Vagina (tissue), 2 donors: ENCODE results near the gene DARS2. TPM values are rescaled to one million over a fixed set of nuclear protein-coding genes. Genes with fewer than 3 reads are reported as not detected.
A peak's percentile ranks its signal among the peaks of the same experiment; 100 is the strongest.

Experiments
- DNase-seq, 2 donors: peaks; one replicate each; pipeline ENCODE4 v3.0.0-alpha.2; 2017; ENCODE audit errors: extremely low spot score in 2 of 2
- H3K27ac ChIP-seq: fragments of 200-600 bp; sonication (generic); one replicate; pipeline ENCODE4 v1.5.1; 2019
- H3K27me3 ChIP-seq: fragments of 200-600 bp; sonication (generic); one replicate; pipeline ENCODE4 v1.5.1; 2019
- H3K36me3 ChIP-seq, 2 donors: fragments of 200-600 bp; sonication (generic); one replicate each; pipeline ENCODE4 v1.5.1; 2017 to 2019
- H3K4me1 ChIP-seq: fragments of 200-600 bp; sonication (generic); one replicate; pipeline ENCODE4 v1.5.1; 2019
- H3K4me3 ChIP-seq, 2 donors: fragments of 200-600 bp; sonication (generic); 1 replicate in 1 of 2; 2 replicates in 1 of 2; pipeline ENCODE4 v1.5.1; 2016 to 2019
- H3K9me3 ChIP-seq: fragments of 200-600 bp; sonication (generic); one replicate; pipeline ENCODE4 v1.5.1; 2019
- POLR2A ChIP-seq, 2 donors: fragments of 450-650 bp; IDR thresholded peaks; one replicate each; pipeline ENCODE4 v1.6.1; 2017; ENCODE audit warnings: antibody characterized with exemption in 2 of 2, mild to moderate bottlenecking in 2 of 2, moderate library complexity in 2 of 2
- POLR2AphosphoS5 ChIP-seq, 2 donors: sonication (generic); formaldehyde crosslinking; IDR thresholded peaks; one replicate each; pipeline ENCODE4 v1.9.0; 2017; ENCODE audit warnings: antibody characterized with exemption in 2 of 2, mild to moderate bottlenecking in 2 of 2, low read depth in 1 of 2; ENCODE audit not compliant: insufficient read depth in 1 of 2
- intact Hi-C: fragments of 100-400 bp; cut with DNase I; formaldehyde crosslinking; loops from one replicate; pipeline ENCODE4 v1.15.1; 2023
- total RNA-seq: library from RNA; depleted of rRNA; stranded (reverse); fragments of >200 nt; gene quantifications from one replicate; pipeline ENCODE4 v1.2.3, GENCODE V29; 2016
- TF ChIP-seq, protein P1 (sequence below), 3 experiments: fragments of 450-650 bp in 2 of 3; fragments of 200-600 bp in 1 of 3; sonication (generic) in 1 of 3; IDR thresholded peaks; one replicate each; pipeline ENCODE4 v1.5.1; 2017 to 2019; ENCODE audit warnings: antibody characterized with exemption in 3 of 3, mild to moderate bottlenecking in 2 of 3, moderate library complexity in 2 of 3

DARS2 gene
- total RNA-seq, 1 donor from 2014 or later: 6.4 TPM

DNA sequence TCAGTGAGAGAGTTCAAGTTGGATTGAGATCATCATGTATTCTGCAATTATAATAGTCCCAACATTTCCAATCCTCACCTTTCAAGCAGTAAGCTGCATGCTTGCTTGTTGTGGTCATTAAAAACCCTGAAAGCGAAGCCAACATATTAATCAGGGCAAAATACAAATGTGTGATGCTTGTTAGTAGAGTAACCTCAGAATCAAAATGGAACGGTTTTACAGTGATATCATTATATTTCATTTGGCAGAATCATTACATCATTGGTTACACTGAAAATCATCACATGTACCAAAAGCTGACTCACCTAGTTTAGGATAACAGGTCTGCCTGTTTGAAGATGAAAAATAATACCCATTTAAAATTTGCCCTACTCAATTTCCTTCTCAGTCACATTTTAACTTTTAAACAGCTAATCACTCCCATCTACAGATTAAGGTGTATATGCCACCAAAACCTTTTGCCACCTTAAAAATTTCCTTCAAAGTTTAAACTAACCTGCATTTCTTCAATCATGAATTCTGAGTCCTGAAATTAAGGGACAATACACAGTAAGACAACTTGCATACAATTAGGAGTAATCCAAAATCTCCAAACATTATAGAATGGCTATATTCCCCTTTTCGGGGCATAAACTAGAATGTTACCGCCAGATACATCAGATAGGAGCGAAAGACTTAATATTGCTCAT lies 39.9 kb downstream of the DARS2 start:
- Histone ChIP-seq H3K27me3 (no peaks in the 10 kb centered on the region), H3K36me3 (peaks cover 7 to 52% of the 10 kb centered on the region in 2 donors), H3K4me3 (no peak overlapping the region), H3K27ac (no peak overlapping the region), H3K9me3 (no peaks in the 10 kb centered on the region), H3K4me1 (peaks cover 37% of the 10 kb centered on the region)
- no peak for TF ChIP-seq POLR2A (IDR thresholded peaks at IDR 0.05)
- intact Hi-C loops: no loop called here
- no peak for DNase-seq

DNA sequence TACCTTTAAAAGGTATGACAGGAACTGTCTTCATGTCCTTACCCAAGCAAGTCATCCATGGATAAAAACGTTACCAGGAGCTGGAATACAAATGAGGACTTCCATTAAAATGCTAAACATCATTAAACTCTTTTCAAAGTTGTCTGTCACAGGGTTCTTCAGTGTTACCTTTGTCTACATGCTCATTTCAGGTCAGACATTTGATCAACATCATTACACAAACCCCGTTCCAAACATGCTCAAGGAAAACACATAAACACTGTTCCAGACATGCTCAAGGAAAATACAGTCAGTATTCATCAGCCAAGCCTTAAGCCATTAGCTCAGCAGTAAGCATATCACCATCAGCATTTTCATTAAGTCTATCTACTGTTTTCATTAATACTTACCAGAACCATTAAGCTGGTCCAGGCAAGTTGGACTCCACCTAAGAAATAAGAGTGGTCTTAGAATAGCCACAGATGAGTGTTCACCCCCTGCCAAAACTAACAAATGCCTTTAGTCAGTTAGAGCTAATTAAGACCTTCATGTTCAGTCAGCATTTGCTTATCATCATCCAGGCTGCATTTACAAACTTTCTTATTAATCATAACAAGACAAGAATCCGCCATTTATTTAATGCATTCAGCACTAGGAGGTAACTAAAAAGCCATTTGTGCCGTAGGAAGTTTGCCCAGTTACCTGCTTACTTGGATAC lies 41.1 kb downstream of the DARS2 start:
- peaks cover 7 to 56% of the 10 kb centered on the region in 2 donors for H3K36me3 ChIP-seq

DNA sequence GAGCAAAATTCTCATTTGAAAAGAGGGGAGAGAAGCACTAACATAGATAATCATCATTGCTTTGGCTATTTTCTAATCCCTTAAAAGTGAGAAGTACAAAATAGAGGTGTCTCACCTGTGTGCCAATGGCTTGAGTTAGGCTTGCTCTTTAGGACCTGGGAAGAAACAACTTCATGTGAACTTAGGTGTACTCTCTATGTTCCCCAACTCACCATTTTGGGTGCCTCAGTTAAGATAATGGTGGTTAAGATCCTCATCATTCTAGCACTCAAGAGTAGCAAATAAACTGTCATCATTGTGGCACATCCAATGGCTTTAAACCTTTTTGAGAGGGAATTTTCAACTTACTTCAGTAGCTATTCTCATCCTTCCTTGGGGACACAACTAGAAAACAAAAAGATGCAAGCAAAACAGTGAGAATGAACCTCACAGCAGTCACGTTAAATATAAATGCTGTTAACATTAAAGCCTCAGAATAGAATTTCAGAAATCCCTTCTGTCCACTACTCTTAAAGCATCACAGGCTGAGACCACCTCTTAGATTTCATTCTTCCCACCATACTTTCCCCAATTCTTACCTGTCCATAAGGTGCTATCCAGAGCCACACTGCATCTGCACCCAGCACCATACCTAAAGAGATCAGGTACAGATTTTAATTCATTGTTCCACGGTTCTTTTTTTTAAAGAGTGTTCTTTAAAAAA lies 42.1 kb downstream of the DARS2 start:
- DNase-seq: no peak
- no peak for TF ChIP-seq POLR2AphosphoS5 (IDR thresholded peaks at IDR 0.05; ENCODE audit: insufficient read depth in 1 of 2, low read depth in 1 of 2)
- TF ChIP-seq POLR2A (IDR thresholded peaks at IDR 0.05): no peak
- TF ChIP-seq, protein P1, sequence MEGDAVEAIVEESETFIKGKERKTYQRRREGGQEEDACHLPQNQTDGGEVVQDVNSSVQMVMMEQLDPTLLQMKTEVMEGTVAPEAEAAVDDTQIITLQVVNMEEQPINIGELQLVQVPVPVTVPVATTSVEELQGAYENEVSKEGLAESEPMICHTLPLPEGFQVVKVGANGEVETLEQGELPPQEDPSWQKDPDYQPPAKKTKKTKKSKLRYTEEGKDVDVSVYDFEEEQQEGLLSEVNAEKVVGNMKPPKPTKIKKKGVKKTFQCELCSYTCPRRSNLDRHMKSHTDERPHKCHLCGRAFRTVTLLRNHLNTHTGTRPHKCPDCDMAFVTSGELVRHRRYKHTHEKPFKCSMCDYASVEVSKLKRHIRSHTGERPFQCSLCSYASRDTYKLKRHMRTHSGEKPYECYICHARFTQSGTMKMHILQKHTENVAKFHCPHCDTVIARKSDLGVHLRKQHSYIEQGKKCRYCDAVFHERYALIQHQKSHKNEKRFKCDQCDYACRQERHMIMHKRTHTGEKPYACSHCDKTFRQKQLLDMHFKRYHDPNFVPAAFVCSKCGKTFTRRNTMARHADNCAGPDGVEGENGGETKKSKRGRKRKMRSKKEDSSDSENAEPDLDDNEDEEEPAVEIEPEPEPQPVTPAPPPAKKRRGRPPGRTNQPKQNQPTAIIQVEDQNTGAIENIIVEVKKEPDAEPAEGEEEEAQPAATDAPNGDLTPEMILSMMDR (IDR thresholded peaks at IDR 0.05): no peak
- Histone ChIP-seq H3K27ac (peak overlapping the region; percentile 99), H3K36me3 (peaks cover 7 to 61% of the 10 kb centered on the region in 2 donors), H3K27me3 (no peaks in the 10 kb centered on the region), H3K4me3 (peak overlapping the region; percentile 86 to 92), H3K4me1 (peaks cover 42% of the 10 kb centered on the region), H3K9me3 (no peaks in the 10 kb centered on the region)
- intact Hi-C loops: loop anchor here (5.0 kb wide), 1 partner anchor 389 kb away; the partner anchor contains the start of gene PRDX6

More for the DNA sequence above, 41.1 kb downstream of the DARS2 start:
- Histone ChIP-seq H3K27me3 (no peaks in the 10 kb centered on the region), H3K4me1 (peaks cover 42% of the 10 kb centered on the region), H3K9me3 (no peaks in the 10 kb centered on the region), H3K27ac (no peak overlapping the region), H3K4me3 (peak overlapping the region in 1 of 2 donors; percentile 92)
- no peak for DNase-seq
- TF ChIP-seq POLR2A (IDR thresholded peaks at IDR 0.05): no peak
- intact Hi-C loops: loop anchor here (5.0 kb wide), 1 partner anchor 388 kb away; the partner anchor contains the start of gene PRDX6

DNA sequence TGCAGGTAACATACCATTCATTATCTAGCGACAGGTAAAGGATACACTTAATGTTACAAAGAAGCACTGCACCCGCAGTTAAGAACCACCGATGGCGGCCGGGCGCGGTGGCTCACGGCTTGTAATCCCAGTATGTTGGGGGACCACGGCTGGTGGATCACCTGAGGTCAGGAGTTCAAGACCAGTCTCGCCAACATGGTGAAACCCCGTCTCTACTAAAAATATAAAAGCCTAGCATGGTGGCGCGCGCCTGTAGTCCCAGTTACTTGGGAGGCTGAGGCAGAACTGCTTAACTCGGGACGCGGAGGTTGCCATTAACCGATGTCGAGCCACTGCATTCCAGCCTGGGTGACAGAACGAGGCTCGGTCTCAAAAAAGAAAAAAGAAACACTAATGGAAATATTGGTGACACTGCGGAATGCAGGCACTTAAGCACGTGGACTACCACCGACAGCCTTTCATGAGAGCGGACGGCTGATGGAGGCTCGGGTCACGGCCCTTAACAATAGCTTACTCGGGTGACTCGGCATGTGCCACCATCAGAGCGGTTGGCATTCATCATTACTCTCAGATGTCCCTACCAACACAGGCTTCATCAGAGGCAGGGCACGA lies 42.8 kb downstream of the DARS2 start:
- H3K36me3 ChIP-seq: peaks cover 7 to 54% of the 10 kb centered on the region in 2 donors
- peaks cover 42% of the 10 kb centered on the region for H3K4me1 ChIP-seq
- no peak for DNase-seq
- TF ChIP-seq POLR2AphosphoS5 (IDR thresholded peaks at IDR 0.05; ENCODE audit: insufficient read depth in 1 of 2, low read depth in 1 of 2) (no peak), POLR2A (IDR thresholded peaks at IDR 0.05) (no peak)
- TF ChIP-seq, protein P1 (IDR thresholded peaks at IDR 0.05): no peak
- H3K27ac ChIP-seq: peak overlapping the region; percentile 99
- no peaks in the 10 kb centered on the region for H3K27me3 ChIP-seq
- H3K9me3 ChIP-seq: no peaks in the 10 kb centered on the region
- intact Hi-C loops: loop anchor here (5.0 kb wide), 1 partner anchor 390 kb away; the partner anchor contains the start of gene PRDX6
- H3K4me3 ChIP-seq: peak overlapping the region; percentile 86 to 92

DNA sequence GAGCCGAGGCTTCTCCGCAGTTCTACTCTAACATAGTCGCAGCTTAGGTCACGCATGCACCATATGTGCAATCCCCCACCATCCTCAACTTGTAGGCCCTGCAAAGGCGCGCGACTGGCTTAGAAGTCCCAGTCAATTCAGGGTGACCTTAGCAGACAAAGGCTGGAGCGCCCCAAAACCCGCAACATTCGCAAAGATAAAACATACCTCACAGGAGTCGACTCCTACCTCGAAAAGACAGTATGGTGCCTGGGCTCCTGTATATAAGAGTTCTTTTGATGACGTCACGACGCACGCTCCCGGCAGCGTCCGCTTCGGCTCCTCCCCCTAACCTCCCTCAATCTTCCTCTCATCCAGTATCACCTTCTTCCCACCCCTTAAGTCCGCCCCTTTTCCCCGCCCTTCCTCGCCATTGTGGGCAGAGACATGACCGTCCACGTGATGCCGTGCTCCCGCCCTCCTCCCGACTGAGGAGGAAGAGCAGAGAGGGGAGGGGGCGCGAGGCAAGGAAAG lies 43.3 kb downstream of the DARS2 start, which contains the start of gene GAS5:
Gene GAS5 (minus strand): TSS at position 237 of the 513 bp plus-strand sequence.
- H3K4me1 ChIP-seq: peaks cover 42% of the 10 kb centered on the region
- intact Hi-C loops: loop anchor here (5.0 kb wide), 1 partner anchor 391 kb away; the partner anchor contains the start of gene PRDX6
- no peaks in the 10 kb centered on the region for H3K9me3 ChIP-seq

More for the DNA sequence above, 43.3 kb downstream of the DARS2 start, which contains the start of gene GAS5:
- peak; percentile 95 to 96 for TF ChIP-seq POLR2A (IDR thresholded peaks at IDR 0.05)
- TF ChIP-seq POLR2AphosphoS5 (IDR thresholded peaks at IDR 0.05; ENCODE audit: insufficient read depth in 1 of 2, low read depth in 1 of 2): peak; percentile 91 to 96
- TF ChIP-seq, protein P1 (IDR thresholded peaks at IDR 0.05): peak in 1 of 3 experiments; percentile 22
- peak within 1 kb of the TSS; percentile 99 for H3K27ac ChIP-seq
- H3K27me3 ChIP-seq: no peaks in the 10 kb centered on the region
- peak within 1 kb of the TSS; percentile 86 to 92 for H3K4me3 ChIP-seq
- peaks cover 7 to 50% of the 10 kb centered on the region in 2 donors for H3K36me3 ChIP-seq
- DNase-seq: peak; percentile 100
